BLaER1 (cell line): ENCODE measurements around the gene QPCTL.

Experiments used
- H3K27ac ChIP-seq: shearing (Covaris generic); formaldehyde crosslinking; 2 replicates; pipeline ENCODE4 v1.8.1; 2022
- H3K27me3 ChIP-seq: shearing (Covaris generic); formaldehyde crosslinking; 2 replicates; pipeline ENCODE4 v1.8.1; 2022
- H3K36me3 ChIP-seq: shearing (Covaris generic); formaldehyde crosslinking; 2 replicates; pipeline ENCODE4 v1.8.1; 2022
- H3K4me1 ChIP-seq: shearing (Covaris generic); formaldehyde crosslinking; 2 replicates; pipeline ENCODE4 v1.8.1; 2022
- H3K4me2 ChIP-seq: shearing (Covaris generic); formaldehyde crosslinking; 2 replicates; pipeline ENCODE4 v1.8.1; 2022
- H3K4me3 ChIP-seq: shearing (Covaris generic); formaldehyde crosslinking; 2 replicates; pipeline ENCODE4 v1.8.1; 2022
- H3K9ac ChIP-seq: shearing (Covaris generic); formaldehyde crosslinking; 2 replicates; pipeline ENCODE4 v1.8.1; 2022
- H3K9me3 ChIP-seq: shearing (Covaris generic); formaldehyde crosslinking; 2 replicates; pipeline ENCODE4 v1.8.1; 2022
- H4K20me1 ChIP-seq: shearing (Covaris generic); formaldehyde crosslinking; 2 replicates; pipeline ENCODE4 v1.8.1; 2022
- Cebpa-rat ChIP-seq: shearing (Covaris generic); IDR thresholded peaks from 2 replicates; pipeline ENCODE4 v1.8.1; 2022

Gene QPCTL

DNA sequence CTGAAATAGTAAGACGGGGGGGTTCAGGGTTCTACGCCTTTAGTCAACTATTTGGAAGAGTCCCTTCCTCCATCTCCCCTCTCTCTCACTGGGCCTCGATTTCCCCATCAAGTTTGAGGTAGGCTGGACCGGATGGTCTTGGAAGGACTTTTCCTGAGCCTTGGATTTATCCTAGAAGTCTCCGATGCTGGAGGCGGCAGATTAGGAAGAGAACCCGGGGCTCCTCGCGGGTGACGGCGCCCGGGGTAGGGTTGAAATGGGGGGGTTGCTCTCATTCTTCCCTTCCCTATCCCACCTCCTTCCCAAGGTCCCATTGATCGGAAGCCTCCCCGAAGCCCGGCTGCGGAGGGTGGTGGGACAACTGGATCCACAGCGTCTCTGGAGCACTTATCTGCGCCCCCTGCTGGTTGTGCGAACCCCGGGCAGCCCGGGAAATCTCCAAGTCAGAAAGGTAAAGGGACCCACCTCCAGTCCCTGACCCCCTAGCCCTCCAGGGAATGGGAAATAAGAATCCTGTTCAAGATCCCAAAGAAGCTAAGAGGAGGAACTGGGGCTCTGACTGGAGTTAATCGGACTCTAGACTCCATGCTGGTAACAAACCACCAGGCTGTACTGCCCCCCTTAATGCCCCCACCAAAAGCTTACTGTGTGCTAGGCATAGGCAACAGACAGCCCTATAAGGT is 781 bp downstream of the QPCTL start:
- Histone ChIP-seq H3K9ac (peak overlapping the region; percentile 82), H4K20me1 (peaks cover 31% of the 10 kb centered on the region), H3K9me3 (no peaks in the 10 kb centered on the region), H3K27ac (peak overlapping the region; percentile 84), H3K36me3 (peaks cover 48% of the 10 kb centered on the region), H3K4me2 (peak overlapping the region; percentile 84), H3K27me3 (no peaks in the 10 kb centered on the region), H3K4me3 (peak overlapping the region; percentile 89), H3K4me1 (peaks cover 30% of the 10 kb centered on the region)
- no peak for TF ChIP-seq Cebpa-rat

DNA sequence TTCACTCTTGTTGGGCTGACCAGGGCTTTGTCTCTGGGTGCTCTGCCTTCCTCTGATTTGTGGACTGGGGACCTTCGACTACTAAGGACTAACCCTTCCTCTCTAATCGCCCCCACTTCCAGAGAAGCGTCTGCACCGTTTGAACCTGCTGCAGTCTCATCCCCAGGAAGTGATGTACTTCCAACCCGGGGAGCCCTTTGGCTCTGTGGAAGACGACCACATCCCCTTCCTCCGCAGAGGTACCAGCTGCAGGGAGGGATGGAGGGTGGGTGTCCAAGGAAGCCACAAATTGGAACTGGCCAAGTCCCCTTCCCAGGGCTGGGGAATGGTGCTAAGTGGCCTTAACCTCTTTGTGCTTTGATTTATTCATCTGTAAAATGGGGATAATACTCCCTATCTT is 9.2 kb downstream of the QPCTL start:
- no peak overlapping the region for H3K9ac ChIP-seq
- H3K4me2 ChIP-seq = no peak overlapping the region
- peaks cover 23% of the 10 kb centered on the region for H3K4me1 ChIP-seq
- no peak for TF ChIP-seq Cebpa-rat
- no peak overlapping the region for H3K4me3 ChIP-seq
- H3K27ac ChIP-seq = no peak overlapping the region
- H3K9me3 ChIP-seq = no peaks in the 10 kb centered on the region
- H3K27me3 ChIP-seq = no peaks in the 10 kb centered on the region
- H4K20me1 ChIP-seq = no peaks in the 10 kb centered on the region
- H3K36me3 ChIP-seq = peaks cover 68% of the 10 kb centered on the region

DNA sequence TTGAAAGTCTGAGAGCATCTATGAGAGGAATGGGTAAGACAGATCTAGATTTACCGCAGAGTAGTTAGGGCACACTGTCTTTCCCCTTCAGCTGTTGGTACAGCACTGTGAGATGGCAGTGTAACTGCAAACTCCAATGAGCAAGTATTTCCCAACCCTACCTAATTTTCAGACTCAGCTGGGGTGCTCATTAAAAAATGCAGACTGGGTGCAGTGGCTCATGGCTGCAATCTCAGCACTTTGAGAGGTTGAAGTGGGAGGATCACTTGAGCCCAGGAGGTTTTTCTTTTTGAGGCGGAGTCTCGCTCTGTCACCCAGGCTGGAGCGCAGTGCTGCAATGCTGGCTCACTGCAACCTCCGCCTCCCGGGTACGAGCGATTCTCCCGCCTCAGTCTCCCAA is 12.6 kb downstream of the QPCTL start:
- no peaks in the 10 kb centered on the region for H3K9me3 ChIP-seq
- H3K27me3 ChIP-seq = no peaks in the 10 kb centered on the region
- no peak for TF ChIP-seq Cebpa-rat
- no peaks in the 10 kb centered on the region; the same call in 1 of the 2 replicates for H4K20me1 ChIP-seq
- no peak overlapping the region for H3K4me2 ChIP-seq
- H3K4me3 ChIP-seq = no peak overlapping the region
- no peak overlapping the region for H3K9ac ChIP-seq
- peaks cover 23% of the 10 kb centered on the region for H3K4me1 ChIP-seq
- no peak overlapping the region for H3K27ac ChIP-seq
- peaks cover 57% of the 10 kb centered on the region for H3K36me3 ChIP-seq

DNA sequence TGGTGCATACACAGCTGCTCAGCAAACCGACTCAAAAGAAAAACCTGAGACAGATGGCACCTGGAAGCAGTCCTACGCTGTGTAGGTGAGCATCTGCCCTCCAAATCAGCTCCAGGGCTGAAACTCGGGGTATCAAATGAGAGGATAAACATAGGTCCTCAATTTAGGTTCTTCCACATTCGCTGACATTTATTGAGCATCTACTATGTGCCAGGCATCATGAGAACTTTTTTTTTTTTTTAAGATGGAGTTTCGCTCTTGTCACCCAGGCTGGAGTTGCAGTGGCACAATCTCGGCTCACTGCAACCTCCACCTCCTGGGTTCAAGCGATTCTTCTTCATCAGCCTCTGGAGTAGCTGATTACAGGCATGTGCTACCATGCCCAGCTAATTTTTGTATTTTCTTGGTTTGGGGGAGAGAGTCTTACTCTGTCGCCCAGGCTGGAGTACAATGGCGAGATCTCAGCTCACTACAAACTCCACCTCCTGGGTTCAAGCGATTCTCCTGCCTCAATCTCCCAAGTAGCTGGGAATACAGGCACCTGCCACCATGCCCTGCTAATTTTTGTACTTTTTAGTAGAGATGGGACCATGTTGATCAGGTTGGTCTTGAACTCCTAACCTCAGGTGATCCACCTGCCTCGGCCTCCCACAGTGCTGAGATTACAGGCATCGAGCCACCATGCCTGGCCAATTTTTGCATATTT is 13.4 kb downstream of the QPCTL start:
- Histone ChIP-seq H3K27ac (no peak overlapping the region), H3K4me1 (peaks cover 23% of the 10 kb centered on the region), H3K36me3 (peaks cover 55% of the 10 kb centered on the region), H4K20me1 (peaks cover 4% of the 10 kb centered on the region), H3K4me3 (no peak overlapping the region), H3K27me3 (no peaks in the 10 kb centered on the region), H3K9me3 (no peaks in the 10 kb centered on the region), H3K4me2 (peak overlapping the region; percentile 66; the same call in 1 of the 2 replicates), H3K9ac (no peak overlapping the region)
- no peak for TF ChIP-seq Cebpa-rat

DNA sequence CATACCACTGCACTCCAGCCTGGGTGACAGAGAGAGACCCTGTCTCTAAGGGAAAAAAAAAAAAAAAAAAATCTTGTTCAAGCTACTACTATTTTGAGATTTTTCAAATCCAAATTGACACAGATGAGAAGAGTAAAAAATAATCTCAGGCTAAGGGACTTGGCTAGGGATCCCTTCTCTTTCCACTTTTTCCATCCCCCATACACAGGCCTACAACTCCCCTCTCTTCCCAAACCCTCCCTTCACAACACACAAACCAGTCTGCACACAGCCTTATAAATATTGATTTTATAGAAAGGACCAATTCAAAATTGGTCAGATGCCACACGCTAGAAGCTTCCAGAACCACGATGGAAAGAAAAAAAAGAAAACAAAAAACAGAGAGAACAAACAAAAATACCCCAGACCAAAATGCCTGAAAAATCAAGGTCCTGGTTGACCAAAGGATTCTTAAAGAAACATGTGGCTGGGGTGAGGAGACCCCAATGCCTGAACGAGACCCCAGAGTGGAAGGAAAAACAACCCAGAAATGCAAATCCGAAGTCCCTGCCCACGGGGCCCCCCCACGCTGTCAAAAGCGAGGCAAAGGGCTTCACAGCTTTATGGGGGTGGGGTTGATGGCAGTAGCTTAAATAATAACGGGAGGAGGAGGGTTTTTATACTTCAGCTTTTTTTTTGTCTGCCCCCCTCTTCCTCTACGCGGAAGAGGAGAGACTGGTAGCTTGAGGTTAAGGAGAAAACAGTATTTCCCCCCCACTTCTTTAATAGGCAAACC is 18.1 kb downstream of the QPCTL start:
- Histone ChIP-seq H3K27ac (no peak overlapping the region), H4K20me1 (peaks cover 44% of the 10 kb centered on the region)

DNA sequence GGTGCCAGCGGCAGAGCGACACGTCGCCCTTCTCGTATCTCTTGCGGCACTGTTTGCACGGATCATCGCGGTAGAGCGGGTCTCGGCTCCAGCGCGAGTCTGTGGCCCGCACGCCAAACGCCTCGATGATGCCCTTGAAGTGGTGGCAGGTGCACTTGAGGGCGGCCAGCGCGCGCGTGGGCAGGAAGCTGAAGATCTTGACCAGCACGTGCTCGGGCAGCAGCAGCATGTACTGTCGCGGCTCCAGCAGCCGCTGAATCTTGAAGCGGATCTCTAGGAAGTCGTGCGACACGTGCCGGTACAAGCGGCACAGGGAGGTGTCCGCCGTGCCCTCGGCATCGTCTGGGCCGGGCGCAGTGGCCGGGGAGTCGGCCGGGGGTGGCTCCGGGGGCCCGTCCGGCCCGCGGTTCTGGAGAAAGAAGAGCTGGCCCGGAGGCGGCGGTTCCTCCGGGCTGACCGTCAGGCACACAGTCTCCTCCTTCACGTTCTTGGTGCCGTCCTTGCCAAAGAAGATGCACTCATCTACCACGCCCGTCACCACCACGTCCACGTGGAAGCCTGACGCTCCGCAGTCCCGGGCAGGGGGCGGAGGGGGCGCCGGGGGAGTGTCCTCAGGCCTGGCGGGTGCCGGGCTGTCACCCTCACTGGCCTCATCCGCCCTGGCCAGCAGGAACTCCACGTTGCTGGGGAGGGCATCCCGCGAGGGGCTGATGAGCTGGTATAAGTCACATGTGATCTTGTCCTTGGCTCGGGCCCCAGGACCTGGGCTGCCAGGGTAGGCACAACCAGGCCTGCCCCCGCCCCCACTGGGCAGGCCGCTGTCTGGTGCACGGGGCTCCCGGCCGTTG is 19.6 kb downstream of the QPCTL start:
- peaks cover 44% of the 10 kb centered on the region for H4K20me1 ChIP-seq
- peaks cover 29% of the 10 kb centered on the region for H3K4me1 ChIP-seq
- H3K4me3 ChIP-seq = no peak overlapping the region
- peaks cover 50% of the 10 kb centered on the region for H3K36me3 ChIP-seq
- TF ChIP-seq Cebpa-rat = no peak
- H3K9ac ChIP-seq = no peak overlapping the region
- no peak overlapping the region for H3K4me2 ChIP-seq
- no peaks in the 10 kb centered on the region for H3K27me3 ChIP-seq
- no peaks in the 10 kb centered on the region for H3K9me3 ChIP-seq
- no peak overlapping the region for H3K27ac ChIP-seq

More for the DNA sequence above, 18.1 kb downstream of the QPCTL start:
- Histone ChIP-seq H3K4me1 (peaks cover 32% of the 10 kb centered on the region), H3K4me2 (no peak overlapping the region), H3K9me3 (no peaks in the 10 kb centered on the region), H3K9ac (no peak overlapping the region), H3K27me3 (no peaks in the 10 kb centered on the region), H3K36me3 (peaks cover 50% of the 10 kb centered on the region), H3K4me3 (no peak overlapping the region)
- TF ChIP-seq Cebpa-rat = no peak

DNA sequence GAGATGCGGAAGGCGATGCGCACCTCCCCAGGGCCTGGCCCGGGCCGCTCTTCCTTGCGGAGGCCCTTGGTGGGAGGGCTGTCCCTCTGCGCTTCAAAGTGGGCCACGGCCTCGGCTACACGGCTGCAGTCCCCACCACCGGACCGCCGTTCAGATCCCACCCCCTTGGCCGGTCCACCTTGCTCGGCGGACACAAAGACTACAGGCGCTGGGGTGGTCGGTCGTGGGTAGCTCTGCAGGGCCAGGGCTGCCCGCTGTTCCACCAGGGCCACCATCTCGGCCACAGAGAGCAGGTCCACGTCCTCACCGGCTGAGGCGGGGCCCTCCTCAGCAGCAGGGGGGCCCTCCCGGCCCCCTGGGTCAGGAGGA is 20.2 kb downstream of the QPCTL start:
- Histone ChIP-seq H3K27ac (no peak overlapping the region), H3K36me3 (peaks cover 50% of the 10 kb centered on the region), H4K20me1 (peaks cover 44% of the 10 kb centered on the region), H3K4me3 (no peak overlapping the region), H3K9ac (no peak overlapping the region), H3K4me1 (peaks cover 23% of the 10 kb centered on the region), H3K4me2 (no peak overlapping the region), H3K27me3 (no peaks in the 10 kb centered on the region), H3K9me3 (no peaks in the 10 kb centered on the region)
- TF ChIP-seq Cebpa-rat = no peak

DNA sequence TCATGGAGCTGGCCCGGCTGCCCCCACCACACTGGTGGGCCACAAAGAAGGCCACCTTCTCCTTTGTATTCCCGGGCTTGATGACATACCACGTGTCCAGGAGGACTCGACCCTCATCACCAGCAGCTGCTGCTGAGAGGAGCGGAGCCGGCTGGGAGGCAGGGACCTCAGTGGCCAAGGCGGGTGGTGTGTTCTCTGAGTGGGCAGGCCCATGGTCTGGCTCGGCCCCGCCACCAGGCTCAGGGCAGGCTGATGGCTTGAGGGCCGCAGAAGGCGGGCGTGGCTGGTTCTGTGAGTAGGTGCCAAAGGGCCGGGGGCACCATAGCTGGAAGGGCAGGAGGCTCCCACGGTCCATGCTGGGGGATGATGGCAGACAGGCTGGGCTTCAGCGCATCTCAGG is 20.7 kb downstream of the QPCTL start:
- H3K27ac ChIP-seq = no peak overlapping the region
- H3K4me3 ChIP-seq = no peak overlapping the region
- H3K4me1 ChIP-seq = peaks cover 24% of the 10 kb centered on the region
- no peak for TF ChIP-seq Cebpa-rat
- no peaks in the 10 kb centered on the region for H3K9me3 ChIP-seq
- H4K20me1 ChIP-seq = peaks cover 44% of the 10 kb centered on the region
- H3K27me3 ChIP-seq = no peaks in the 10 kb centered on the region
- H3K4me2 ChIP-seq = no peak overlapping the region
- H3K36me3 ChIP-seq = peaks cover 49% of the 10 kb centered on the region
- H3K9ac ChIP-seq = no peak overlapping the region

DNA sequence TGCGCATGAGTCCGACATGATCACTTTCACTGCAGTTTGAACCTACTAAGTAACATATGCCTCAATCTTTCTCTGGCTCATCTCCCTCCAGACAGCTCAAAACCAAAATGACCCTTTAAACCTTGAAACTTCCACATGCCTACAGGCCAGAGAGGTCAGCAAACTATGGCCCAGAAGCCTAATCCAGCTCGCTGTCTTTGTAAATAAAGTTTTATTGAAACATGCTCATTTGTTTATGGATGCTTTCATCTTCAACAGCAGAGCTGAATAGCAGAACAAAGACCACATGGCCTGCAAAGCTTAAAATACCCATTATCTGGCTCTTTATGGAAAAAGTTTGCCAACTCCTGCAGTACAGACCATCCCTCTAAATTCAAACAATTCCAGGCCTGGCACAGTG is 22.7 kb downstream of the QPCTL start:
- H3K4me2 ChIP-seq = peak overlapping the region; percentile 95; the same call in 1 of the 2 replicates
- peaks cover 49% of the 10 kb centered on the region for H3K36me3 ChIP-seq
- H3K27me3 ChIP-seq = no peaks in the 10 kb centered on the region
- H3K4me1 ChIP-seq = peaks cover 30% of the 10 kb centered on the region
- no peak for TF ChIP-seq Cebpa-rat
- peaks cover 44% of the 10 kb centered on the region for H4K20me1 ChIP-seq
- H3K4me3 ChIP-seq = no peak overlapping the region
- no peaks in the 10 kb centered on the region for H3K9me3 ChIP-seq
- no peak overlapping the region for H3K27ac ChIP-seq
- no peak overlapping the region for H3K9ac ChIP-seq
